Activated T-cell treated with anti-CD3 and anti-CD28 coated beads for 48 hours (primary cell): ENCODE results near the gene SLC7A1.

ENCODE experiments used
- DNase-seq: peaks from one replicate; pipeline ENCODE4 v3.0.0-alpha.2; 2020; ENCODE audit warnings: low read depth

The SLC7A1 gene

GRCh38 chr13:29582171-29582570, 13.3 kb downstream of the SLC7A1 start:
- no peak for DNase-seq

GRCh38 chr13:29581666-29582065, 13.8 kb downstream of the SLC7A1 start:
- DNase-seq, result no peak

GRCh38 chr13:29579094-29579493, 16.4 kb downstream of the SLC7A1 start:
- DNase-seq, result no peak

- DNase-seq, result no peak
Measured at GRCh38 chr13:29578300-29579085, 17.0 kb downstream of the SLC7A1 start.

- no peak for DNase-seq
Measured at GRCh38 chr13:29577136-29578051, 18.1 kb downstream of the SLC7A1 start.

GRCh38 chr13:29576581-29576980, 18.9 kb downstream of the SLC7A1 start:
- no peak for DNase-seq

- no peak for DNase-seq
Measured at GRCh38 chr13:29575098-29575497, 20.4 kb downstream of the SLC7A1 start.

- DNase-seq, result no peak
Measured at GRCh38 chr13:29573190-29573589, 22.3 kb downstream of the SLC7A1 start.

- no peak for DNase-seq
Measured at GRCh38 chr13:29572575-29572974, 22.9 kb downstream of the SLC7A1 start.

GRCh38 chr13:29571876-29572570, 23.5 kb downstream of the SLC7A1 start:
- no peak for DNase-seq

- DNase-seq, result no peak
Measured at GRCh38 chr13:29570051-29570654, 25.3 kb downstream of the SLC7A1 start.

- no peak for DNase-seq
Measured at GRCh38 chr13:29569253-29570050, 26.0 kb downstream of the SLC7A1 start.

- no peak for DNase-seq
Measured at GRCh38 chr13:29568731-29569130, 26.8 kb downstream of the SLC7A1 start.

GRCh38 chr13:29567411-29567810, 28.1 kb downstream of the SLC7A1 start:
- DNase-seq, result no peak

GRCh38 chr13:29566206-29566605, 29.3 kb downstream of the SLC7A1 start:
- DNase-seq, result no peak

- no peak for DNase-seq
Measured at GRCh38 chr13:29564818-29565217, 30.7 kb downstream of the SLC7A1 start.

- DNase-seq, result no peak
Measured at GRCh38 chr13:29564373-29564772, 31.1 kb downstream of the SLC7A1 start.

- DNase-seq, result no peak
Measured at GRCh38 chr13:29563941-29564340, 31.5 kb downstream of the SLC7A1 start.

GRCh38 chr13:29562786-29563438, 32.6 kb downstream of the SLC7A1 start:
- DNase-seq, result no peak

GRCh38 chr13:29561918-29562317, 33.6 kb downstream of the SLC7A1 start:
- DNase-seq, result no peak

- DNase-seq, result no peak
Measured at GRCh38 chr13:29556742-29557141, 38.7 kb downstream of the SLC7A1 start.
